ENCODE measurements around the gene MAN1A2. TPM values are rescaled to one million over a fixed set of nuclear protein-coding genes. Genes with fewer than 3 reads are reported as not detected.

The MAN1A2 gene
- total RNA-seq, 2 experiments from 2014 or later: 18.5 to 20.4 TPM

GRCh38 chr1:117405042-117405441, 37.8 kb downstream of the MAN1A2 start:
- CTCF ChIA-PET: interaction anchor here (0.6 kb wide), 1 partner anchor 59 kb away, joined by 3 read pairs; no protein-coding TSS in a partner anchor
- H3K27me3 Mint-ChIP-seq: no peaks in the 10 kb centered on the region
- peaks cover 50% of the 10 kb centered on the region for H3K36me3 Mint-ChIP-seq (ENCODE audit: low read depth)
- POLR2A ChIA-PET: no interaction called here
- no peak for DNase-seq
- H3K9me3 Mint-ChIP-seq (ENCODE audit: low read depth): peaks cover 15% of the 10 kb centered on the region
- no peak overlapping the region for H3K27ac Mint-ChIP-seq
- intact Hi-C loops (cut with DNase I, micrococcal nuclease): no loop called here
- no peak for ATAC-seq
- peaks cover 19% of the 10 kb centered on the region for H3K4me1 Mint-ChIP-seq
- no peak overlapping the region for H3K4me3 Mint-ChIP-seq

- Mint-ChIP-seq H3K4me1 (peaks cover 21% of the 10 kb centered on the region), H3K27me3 (no peaks in the 10 kb centered on the region), H3K4me3 (no peak overlapping the region), H3K9me3 (ENCODE audit: low read depth) (no peaks in the 10 kb centered on the region), H3K27ac (no peak overlapping the region), H3K36me3 (ENCODE audit: low read depth) (peaks cover 46% of the 10 kb centered on the region)
- intact Hi-C loops (cut with DNase I, micrococcal nuclease): no loop called here
- ATAC-seq: no peak
- no peak for DNase-seq
- ChIA-PET CTCF (no interaction called here), POLR2A (no interaction called here)
Measured at GRCh38 chr1:117412472-117412871, 45.2 kb downstream of the MAN1A2 start.

GRCh38 chr1:117413412-117413811, 46.2 kb downstream of the MAN1A2 start:
- Mint-ChIP-seq H3K27me3 (no peaks in the 10 kb centered on the region), H3K4me3 (no peak overlapping the region), H3K9me3 (ENCODE audit: low read depth) (no peaks in the 10 kb centered on the region), H3K4me1 (peaks cover 21% of the 10 kb centered on the region), H3K27ac (no peak overlapping the region), H3K36me3 (ENCODE audit: low read depth) (peaks cover 43% of the 10 kb centered on the region)
- CTCF ChIA-PET: interaction anchor here (0.5 kb wide), 1 partner anchor 331 kb away, joined by 3 read pairs; no protein-coding TSS in a partner anchor
- POLR2A ChIA-PET: no interaction called here
- ATAC-seq (no peak), DNase-seq (no peak)
- intact Hi-C loops (cut with DNase I, micrococcal nuclease): no loop called here

DNA sequence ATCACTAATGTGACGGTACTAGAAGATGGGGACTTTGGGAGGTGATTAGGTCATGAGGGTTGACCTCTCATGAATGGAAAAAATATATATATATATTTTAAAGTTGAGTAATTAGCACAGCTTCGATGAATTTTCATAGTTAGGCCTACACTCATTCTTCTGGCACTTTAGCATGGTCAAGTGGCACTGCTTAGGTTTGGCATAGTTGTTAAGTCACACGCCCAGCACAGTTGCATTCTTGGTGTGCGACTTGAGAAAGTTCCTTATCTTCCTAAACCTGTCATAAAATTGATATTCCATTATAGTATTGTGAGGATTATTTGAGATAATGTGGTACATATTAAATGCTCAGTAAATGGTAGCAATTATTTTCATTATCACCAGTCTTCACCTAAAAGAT, 47.7 kb downstream of the MAN1A2 start:
- no peaks in the 10 kb centered on the region for H3K27me3 Mint-ChIP-seq
- CTCF ChIA-PET: interaction anchor here (0.6 kb wide), 1 partner anchor 21 kb away, joined by 3 read pairs; no protein-coding TSS in a partner anchor
- intact Hi-C loops (cut with DNase I, micrococcal nuclease): no loop called here
- DNase-seq: no peak
- no peak overlapping the region for H3K27ac Mint-ChIP-seq
- H3K9me3 Mint-ChIP-seq (ENCODE audit: low read depth): no peaks in the 10 kb centered on the region
- peaks cover 42% of the 10 kb centered on the region for H3K36me3 Mint-ChIP-seq (ENCODE audit: low read depth)
- no peak for ATAC-seq
- H3K4me1 Mint-ChIP-seq: peaks cover 22% of the 10 kb centered on the region
- POLR2A ChIA-PET: no interaction called here
- no peak overlapping the region for H3K4me3 Mint-ChIP-seq

DNA sequence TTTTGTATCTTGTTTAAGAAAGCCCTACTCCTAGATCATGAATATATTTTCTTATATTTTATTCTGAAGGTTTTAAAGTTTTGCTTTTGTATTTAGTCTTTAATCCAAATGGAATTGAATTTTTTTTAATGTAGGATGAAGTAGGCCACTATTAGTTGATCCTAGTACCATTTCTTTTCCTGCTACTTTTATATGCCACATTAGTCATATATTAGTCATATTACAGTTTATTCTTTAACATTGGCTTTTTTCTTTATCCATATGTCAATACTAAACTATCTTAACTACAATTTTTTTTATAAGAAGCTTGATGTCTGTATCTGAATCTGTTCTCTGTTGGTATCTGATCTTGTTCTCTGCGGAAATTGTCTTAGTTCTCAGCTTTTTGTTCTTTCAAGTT, 48.8 kb downstream of the MAN1A2 start:
- Mint-ChIP-seq H3K4me1 (peaks cover 31% of the 10 kb centered on the region), H3K27me3 (no peaks in the 10 kb centered on the region), H3K27ac (no peak overlapping the region), H3K36me3 (ENCODE audit: low read depth) (peaks cover 45% of the 10 kb centered on the region), H3K9me3 (ENCODE audit: low read depth) (no peaks in the 10 kb centered on the region), H3K4me3 (no peak overlapping the region)
- no peak for DNase-seq
- CTCF ChIA-PET: interaction anchor here (1.0 to 1.1 kb wide), 2 partner anchors 8 to 21 kb away, joined by 3 read pairs; no protein-coding TSS in a partner anchor
- ATAC-seq: no peak
- intact Hi-C loops (cut with DNase I, micrococcal nuclease): no loop called here
- POLR2A ChIA-PET: no interaction called here

GRCh38 chr1:117416546-117417125, 49.4 kb downstream of the MAN1A2 start:
- Mint-ChIP-seq H3K4me1 (peaks cover 32% of the 10 kb centered on the region), H3K27me3 (no peaks in the 10 kb centered on the region), H3K27ac (no peak overlapping the region), H3K9me3 (ENCODE audit: low read depth) (no peaks in the 10 kb centered on the region), H3K4me3 (no peak overlapping the region), H3K36me3 (ENCODE audit: low read depth) (peaks cover 45% of the 10 kb centered on the region)
- DNase-seq (no peak), ATAC-seq (no peak)
- ChIA-PET CTCF (interaction anchor here (1.1 kb wide), 1 partner anchor 20 kb away, joined by 3 read pairs; no protein-coding TSS in a partner anchor), POLR2A (no interaction called here)
- intact Hi-C loops (cut with DNase I, micrococcal nuclease): no loop called here

DNA sequence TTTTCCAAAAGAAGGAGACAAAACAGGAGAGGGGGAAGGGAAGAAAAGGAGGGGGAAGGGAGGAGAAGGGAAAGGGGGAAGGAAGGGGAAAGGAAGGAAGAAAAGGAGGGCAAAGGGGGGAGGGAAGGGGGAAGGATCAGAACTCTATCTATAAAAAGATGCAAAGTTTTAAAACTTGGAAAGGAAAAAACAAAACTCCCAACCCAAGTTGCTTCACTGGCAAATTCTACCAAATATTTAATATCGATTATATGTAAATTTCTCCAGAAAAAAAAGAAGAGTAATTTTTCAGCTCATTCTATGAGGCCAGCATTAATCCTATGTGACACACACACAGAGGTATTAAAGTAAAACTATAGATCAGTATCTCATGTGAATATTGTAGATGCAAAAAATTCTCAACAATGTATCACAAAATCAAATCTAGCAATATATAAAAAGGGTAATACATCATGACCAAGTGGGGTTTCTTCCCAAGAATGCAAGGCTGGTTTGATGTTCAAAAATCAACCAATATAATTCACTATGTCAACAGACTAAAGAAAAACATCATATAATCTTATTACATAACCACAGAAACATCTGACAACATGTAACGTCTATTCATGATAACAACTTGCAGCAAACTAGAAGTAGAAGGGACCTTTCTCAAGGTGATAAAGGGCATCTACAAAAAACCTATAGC, 57.9 kb downstream of the MAN1A2 start:
- H3K36me3 Mint-ChIP-seq (ENCODE audit: low read depth): peaks cover 47% of the 10 kb centered on the region
- ChIA-PET POLR2A (no interaction called here), CTCF (interaction anchor here (0.6 kb wide), 1 partner anchor 1498 kb away, joined by 4 read pairs; no protein-coding TSS in a partner anchor)
- ATAC-seq (no peak), DNase-seq (no peak)
- H3K4me1 Mint-ChIP-seq: peaks cover 8% of the 10 kb centered on the region
- peaks cover 14% of the 10 kb centered on the region for H3K9me3 Mint-ChIP-seq (ENCODE audit: low read depth)
- intact Hi-C loops (cut with DNase I, micrococcal nuclease): no loop called here
- H3K27ac Mint-ChIP-seq: no peak overlapping the region
- no peaks in the 10 kb centered on the region for H3K27me3 Mint-ChIP-seq
- H3K4me3 Mint-ChIP-seq: no peak overlapping the region

DNA sequence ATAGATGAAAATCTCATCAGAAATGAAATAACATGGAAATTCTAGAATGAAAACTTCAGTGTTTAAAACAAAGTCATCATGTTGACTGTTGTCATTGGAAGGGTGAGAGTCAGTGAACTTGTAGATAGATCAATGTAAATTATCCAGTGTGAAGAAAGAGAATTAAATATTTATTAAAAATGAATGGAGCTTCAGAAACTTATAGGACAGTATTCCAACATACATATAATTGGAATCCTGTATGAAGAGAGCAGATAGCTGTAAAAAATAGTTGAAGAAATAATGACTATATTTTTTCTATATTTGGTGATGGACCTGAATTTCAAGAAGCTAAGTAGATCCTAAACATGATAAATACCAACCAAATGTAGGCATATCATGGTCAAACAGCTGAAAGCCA, 60.0 kb downstream of the MAN1A2 start:
- POLR2A ChIA-PET: no interaction called here
- peaks cover 14% of the 10 kb centered on the region for H3K9me3 Mint-ChIP-seq (ENCODE audit: low read depth)
- intact Hi-C loops (cut with DNase I, micrococcal nuclease): no loop called here
- no peak overlapping the region for H3K27ac Mint-ChIP-seq
- H3K27me3 Mint-ChIP-seq: no peaks in the 10 kb centered on the region
- ATAC-seq (no peak), DNase-seq (no peak)
- H3K4me3 Mint-ChIP-seq: no peak overlapping the region
- peaks cover 39% of the 10 kb centered on the region for H3K36me3 Mint-ChIP-seq (ENCODE audit: low read depth)
- CTCF ChIA-PET: no interaction called here
- no peaks in the 10 kb centered on the region for H3K4me1 Mint-ChIP-seq

DNA sequence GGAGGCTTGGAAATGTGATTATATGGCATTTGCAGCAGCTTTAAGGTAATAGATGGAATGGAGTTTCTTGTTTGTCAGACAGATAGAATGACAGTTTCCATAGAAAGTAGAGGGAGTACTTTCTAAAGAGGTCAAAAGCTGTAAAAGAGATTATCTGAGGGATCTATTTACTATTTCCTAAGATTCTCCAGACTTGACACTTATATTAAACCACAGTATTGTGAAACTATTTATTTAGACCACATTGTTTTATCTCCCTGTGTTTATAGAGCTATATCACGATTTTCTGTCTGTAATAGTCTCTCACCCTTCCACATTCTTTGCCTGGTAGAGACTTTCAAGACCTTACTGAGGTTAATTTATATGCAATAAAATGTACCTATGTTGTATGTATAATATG, 66.7 kb downstream of the MAN1A2 start:
- Mint-ChIP-seq H3K36me3 (ENCODE audit: low read depth) (no peaks in the 10 kb centered on the region), H3K4me3 (no peak overlapping the region), H3K9me3 (ENCODE audit: low read depth) (no peaks in the 10 kb centered on the region), H3K27ac (no peak overlapping the region), H3K4me1 (peaks cover 2% of the 10 kb centered on the region), H3K27me3 (no peaks in the 10 kb centered on the region)
- ChIA-PET CTCF (interaction anchor here (0.6 to 0.9 kb wide), 2 partner anchors 18 to 161 kb away, joined by 3 read pairs; no protein-coding TSS in a partner anchor), POLR2A (no interaction called here)
- intact Hi-C loops (cut with DNase I, micrococcal nuclease): no loop called here
- no peak for DNase-seq
- ATAC-seq: no peak

DNA sequence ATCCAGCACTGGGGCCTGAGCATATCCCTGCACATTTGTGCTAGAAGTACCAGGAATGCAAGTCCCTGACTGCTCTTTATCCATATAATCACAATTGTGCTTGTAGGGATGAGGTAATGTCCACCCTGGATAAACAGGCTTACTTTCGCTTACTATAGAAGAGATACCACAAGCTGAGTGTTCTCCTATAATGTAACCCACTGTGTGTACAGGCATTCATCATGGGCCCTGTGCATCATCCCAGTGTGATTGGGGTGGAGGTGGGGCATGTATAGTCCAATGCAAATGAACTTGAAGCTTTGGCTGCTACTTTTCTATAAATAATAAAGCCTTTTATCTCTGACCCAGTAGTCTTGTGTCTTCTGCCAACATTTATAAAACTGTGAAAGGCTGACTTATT, 69.3 kb downstream of the MAN1A2 start:
- intact Hi-C loops (cut with DNase I, micrococcal nuclease): no loop called here
- Mint-ChIP-seq H3K4me3 (no peak overlapping the region), H3K36me3 (ENCODE audit: low read depth) (no peaks in the 10 kb centered on the region), H3K27me3 (no peaks in the 10 kb centered on the region), H3K27ac (no peak overlapping the region), H3K9me3 (ENCODE audit: low read depth) (no peaks in the 10 kb centered on the region), H3K4me1 (peaks cover 5% of the 10 kb centered on the region)
- POLR2A ChIA-PET: no interaction called here
- ATAC-seq: no peak
- no peak for DNase-seq
- CTCF ChIA-PET: interaction anchor here (0.9 to 1.6 kb wide), 2 partner anchors 11 to 20 kb away, joined by 3 to 4 read pairs; no protein-coding TSS in a partner anchor

DNA sequence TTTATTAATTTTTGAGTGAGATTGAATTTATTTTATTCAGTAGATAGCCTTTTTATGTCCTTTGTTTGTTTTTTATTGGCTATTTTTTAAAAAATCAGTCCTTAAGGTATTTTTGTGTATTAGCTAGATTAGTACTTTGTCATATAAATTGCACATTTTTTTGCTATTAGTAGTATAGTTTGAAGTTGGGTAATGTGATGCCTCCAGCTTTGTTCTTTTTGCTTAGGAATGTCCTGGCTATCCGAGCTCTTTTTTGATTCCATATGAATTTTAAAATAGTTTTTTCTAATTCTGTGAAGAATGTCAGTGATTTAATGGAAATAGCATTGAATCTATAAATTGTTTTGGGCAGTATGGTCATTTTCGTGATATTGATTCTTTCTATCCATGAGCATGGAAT, 80.4 kb downstream of the MAN1A2 start:
- H3K27ac Mint-ChIP-seq: no peak overlapping the region
- CTCF ChIA-PET: interaction anchor here (0.7 to 1.8 kb wide), 3 partner anchors 8 to 36 kb away, joined by 3 to 4 read pairs (median 4); no protein-coding TSS in a partner anchor
- peaks cover 51% of the 10 kb centered on the region for H3K36me3 Mint-ChIP-seq (ENCODE audit: low read depth)
- no peaks in the 10 kb centered on the region for H3K4me1 Mint-ChIP-seq
- POLR2A ChIA-PET: no interaction called here
- peaks cover 16% of the 10 kb centered on the region for H3K9me3 Mint-ChIP-seq (ENCODE audit: low read depth)
- intact Hi-C loops (cut with DNase I, micrococcal nuclease): no loop called here
- ATAC-seq (no peak), DNase-seq (no peak)
- no peaks in the 10 kb centered on the region for H3K27me3 Mint-ChIP-seq
- no peak overlapping the region for H3K4me3 Mint-ChIP-seq

GRCh38 chr1:117452216-117452615, 85.0 kb downstream of the MAN1A2 start:
- ChIA-PET CTCF (interaction anchor here (0.8 kb wide), 1 partner anchor 19 kb away, joined by 3 read pairs; no protein-coding TSS in a partner anchor), POLR2A (no interaction called here)
- no peak for DNase-seq

More at GRCh38 chr1:117452216-117452615, 85.0 kb downstream of the MAN1A2 start:
- no peaks in the 10 kb centered on the region for H3K4me1 Mint-ChIP-seq
- no peaks in the 10 kb centered on the region for H3K27me3 Mint-ChIP-seq
- H3K27ac Mint-ChIP-seq: no peak overlapping the region
- H3K9me3 Mint-ChIP-seq (ENCODE audit: low read depth): peaks cover 11% of the 10 kb centered on the region
- no peak overlapping the region for H3K4me3 Mint-ChIP-seq
- intact Hi-C loops (cut with DNase I, micrococcal nuclease): no loop called here
- no peak for ATAC-seq
- H3K36me3 Mint-ChIP-seq (ENCODE audit: low read depth): peaks cover 40% of the 10 kb centered on the region

Measured in activated CD4-positive, alpha-beta T cell treated with anti-CD3 and anti-CD28 coated beads for 36 hours (primary cell).